HG02852 (cell line): Measurements from ENCODE around the gene CDH2.

Source experiments
- ATAC-seq: cut with Tn5 transposase; IDR thresholded peaks from one replicate; pipeline ENCODE4 v1.9.1; 2021; ENCODE audit warnings: mild to moderate bottlenecking, moderate library complexity; ENCODE audit not compliant: unreplicated experiment

Gene CDH2

GRCh38 chr18:28171837-28172236 is 5.1 kb downstream of the CDH2 start:
- no peak for ATAC-seq

DNA sequence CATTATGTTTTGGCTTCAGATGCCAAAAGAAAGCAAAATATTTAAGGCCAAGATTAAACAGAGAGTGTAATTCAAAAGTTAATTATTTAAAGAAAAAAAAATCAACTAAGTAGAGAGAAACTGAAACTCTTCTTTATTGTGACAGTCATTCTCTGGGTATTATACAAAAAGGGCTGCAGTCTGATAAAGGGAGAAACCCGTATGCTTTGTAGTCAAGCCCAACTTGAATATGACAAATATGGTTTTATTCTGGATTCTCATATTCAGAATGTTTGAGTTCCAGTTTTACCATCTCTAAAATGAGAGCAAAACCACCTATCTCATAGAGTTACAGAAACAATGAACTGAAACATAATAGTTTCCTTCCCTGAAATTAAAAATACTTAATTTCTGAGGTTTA is 8.2 kb downstream of the CDH2 start:
- ATAC-seq, result no peak

- ATAC-seq, result no peak
Measured at GRCh38 chr18:28167835-28168349, 9.0 kb downstream of the CDH2 start.

- no peak for ATAC-seq
Measured at GRCh38 chr18:28164771-28165483, 12.0 kb downstream of the CDH2 start.

- no peak for ATAC-seq
Measured at GRCh38 chr18:28163201-28163775, 13.6 kb downstream of the CDH2 start.

GRCh38 chr18:28161608-28162599 is 15.0 kb downstream of the CDH2 start:
- ATAC-seq, result no peak

GRCh38 chr18:28159055-28159454 is 17.9 kb downstream of the CDH2 start:
- ATAC-seq, result no peak

DNA sequence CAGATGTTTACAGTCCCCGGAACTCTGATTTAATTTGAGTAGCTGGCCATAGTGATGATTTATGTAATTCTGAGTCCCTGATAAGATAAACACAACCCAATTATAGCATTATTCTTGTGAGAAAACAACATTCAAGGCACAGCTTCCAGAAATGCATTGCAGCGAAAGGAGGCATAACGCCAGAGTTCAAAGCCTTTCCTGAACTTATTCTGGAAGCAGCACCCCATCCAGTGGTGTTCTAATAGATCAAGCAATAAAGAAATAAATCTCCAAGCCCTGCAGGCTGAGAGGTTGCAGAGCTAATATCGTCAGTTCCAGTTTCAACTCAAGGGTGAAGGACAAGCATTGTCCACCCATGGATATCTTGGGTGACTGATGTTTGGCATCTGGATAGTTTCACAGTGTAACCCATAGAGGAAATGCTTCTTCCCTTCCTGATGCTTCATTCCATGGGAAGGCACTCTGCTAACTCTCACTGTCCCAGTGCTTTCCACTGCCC is 18.8 kb downstream of the CDH2 start:
- ATAC-seq, result no peak

GRCh38 chr18:28153485-28154065 is 23.4 kb downstream of the CDH2 start:
- no peak for ATAC-seq

- ATAC-seq, result no peak
Measured at GRCh38 chr18:28152754-28153153, 24.2 kb downstream of the CDH2 start.

DNA sequence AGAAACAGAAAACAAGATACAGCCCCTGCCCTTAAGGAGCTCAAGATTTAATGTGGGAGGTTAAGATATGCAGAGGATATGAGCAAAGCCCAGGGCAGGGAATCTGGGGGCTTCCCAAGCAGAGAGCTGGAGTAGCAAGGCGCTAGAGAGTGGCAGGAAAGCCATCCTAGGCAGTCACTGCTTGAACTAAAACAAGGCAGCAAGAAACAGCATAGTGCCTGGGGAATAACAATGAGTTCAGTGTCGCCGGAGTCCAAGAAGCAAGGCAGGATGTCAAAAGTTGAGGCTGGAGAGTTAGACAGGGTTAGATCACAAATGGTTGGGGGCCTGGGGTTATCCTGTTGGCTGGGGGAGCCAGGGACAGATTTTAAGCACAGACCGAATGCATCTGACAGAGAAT is 24.6 kb downstream of the CDH2 start:
- ATAC-seq, result no peak

- ATAC-seq, result no peak
Measured at GRCh38 chr18:28151434-28151833, 25.5 kb downstream of the CDH2 start.

DNA sequence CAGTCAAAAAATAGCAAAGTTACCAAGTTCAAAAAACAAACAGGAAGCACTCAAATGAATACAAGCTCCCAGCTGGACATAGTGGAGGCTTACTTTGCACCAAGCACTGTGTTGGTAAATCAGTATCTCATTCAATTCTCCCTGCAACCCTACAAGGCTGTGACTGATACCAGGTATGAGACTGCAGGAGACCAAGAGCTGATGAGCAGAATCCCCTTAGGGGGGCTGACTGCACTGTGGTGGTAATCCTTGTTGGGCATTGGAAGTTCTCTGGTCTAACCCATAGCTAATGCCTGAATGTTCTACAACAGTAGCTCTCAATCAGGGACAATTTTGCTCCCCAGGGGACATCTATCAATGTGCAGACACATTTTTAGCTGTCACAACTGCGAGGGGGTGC is 26.0 kb downstream of the CDH2 start:
- no peak for ATAC-seq

DNA sequence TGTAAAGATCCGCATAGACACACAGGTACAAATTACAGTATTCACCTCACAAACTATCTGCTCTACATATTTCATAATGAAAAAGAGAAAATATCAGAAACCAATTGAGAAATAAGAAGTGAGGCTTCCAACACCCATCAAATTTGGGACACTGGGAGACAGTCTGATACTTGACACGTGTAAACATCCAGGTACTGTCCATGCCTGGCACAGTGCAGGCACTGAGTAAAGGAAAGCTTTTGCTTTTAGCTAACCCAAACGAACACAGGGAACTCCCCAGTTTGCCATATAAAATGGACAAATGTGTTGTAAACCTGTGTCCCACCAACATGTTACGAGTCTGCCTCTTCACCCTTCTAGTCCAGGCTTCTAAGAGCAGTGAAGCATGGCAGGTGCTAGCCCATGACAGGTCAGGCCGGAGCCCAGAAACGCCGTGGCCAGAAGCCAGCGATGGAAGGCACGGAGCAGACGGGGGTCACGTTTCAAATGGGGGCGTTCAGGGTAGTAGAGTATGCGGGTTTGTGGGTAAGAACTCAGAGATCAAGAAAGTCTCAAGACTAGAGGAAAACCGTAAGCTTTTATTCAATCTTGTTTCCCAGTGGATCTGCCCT is 27.0 kb downstream of the CDH2 start:
- no peak for ATAC-seq

- no peak for ATAC-seq
Measured at GRCh38 chr18:28147674-28148171, 29.2 kb downstream of the CDH2 start.

DNA sequence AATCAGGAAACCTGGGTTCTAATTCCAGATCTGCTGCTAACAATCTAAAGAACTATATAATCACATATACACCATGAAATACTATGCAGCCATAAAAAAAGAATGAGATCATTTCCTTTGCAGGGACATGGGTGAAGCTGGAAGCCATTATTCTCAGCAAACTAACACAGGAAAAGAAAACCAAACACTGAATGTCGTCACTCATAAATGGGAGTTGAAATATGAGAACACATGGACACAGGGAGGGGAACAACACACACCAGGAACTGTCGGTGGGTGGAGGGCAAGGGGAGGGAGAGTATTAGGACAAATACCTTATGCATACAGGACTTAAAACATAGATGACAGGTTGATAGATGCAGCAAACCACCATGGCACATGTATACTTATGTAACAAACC is 33.2 kb downstream of the CDH2 start:
- no peak for ATAC-seq

DNA sequence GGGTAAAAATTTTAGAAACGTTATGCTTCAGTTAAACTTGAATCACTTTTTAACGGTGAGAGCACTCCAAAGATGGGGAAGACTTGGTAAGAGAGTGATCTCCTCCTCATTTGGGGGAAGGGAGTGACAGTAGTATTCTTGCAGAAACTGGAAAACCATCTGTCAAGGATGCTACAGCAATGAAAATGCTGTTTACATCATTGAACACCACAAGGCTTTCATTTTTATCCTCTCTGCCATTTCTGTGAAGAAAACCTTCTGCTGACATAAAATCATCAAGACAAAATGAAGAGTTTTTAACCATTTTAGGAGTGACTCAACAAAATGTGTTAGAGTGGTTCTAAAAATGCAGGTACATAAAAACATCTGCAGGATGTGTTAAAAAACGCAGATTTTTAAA is 38.1 kb downstream of the CDH2 start:
- ATAC-seq, result no peak

DNA sequence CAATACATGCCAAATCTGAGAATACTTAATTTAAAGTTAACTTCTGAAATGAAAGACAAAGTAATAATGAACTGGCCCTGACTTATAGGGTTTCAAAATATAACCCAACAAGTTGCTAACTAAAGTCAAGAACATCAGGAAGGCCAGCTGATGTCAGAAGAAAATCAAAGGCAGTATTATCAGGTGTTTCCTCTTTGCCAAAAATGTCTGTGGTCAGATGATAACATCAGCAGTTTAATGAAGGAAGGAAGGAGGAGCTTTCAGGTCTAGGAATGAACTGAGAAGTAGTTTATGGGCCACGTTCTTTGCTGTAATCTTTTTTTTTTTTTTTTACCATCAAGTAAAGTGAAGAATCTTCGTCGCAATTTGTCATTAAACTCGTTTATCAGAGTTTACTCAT is 40.9 kb downstream of the CDH2 start:
- ATAC-seq, result no peak

- no peak for ATAC-seq
Measured at GRCh38 chr18:28134774-28135173, 42.2 kb downstream of the CDH2 start.

GRCh38 chr18:28132084-28132483 is 44.8 kb downstream of the CDH2 start:
- ATAC-seq, result no peak
